Tibial nerve (tissue), 4 donors: ENCODE measurements around the gene C4orf46.
"Not testable (repeated sequence)": the region's sequence is repeated elsewhere in the genome, so short reads cannot be mapped to it uniquely, and the experiment has no call there.

Source experiments
- EP300 ChIP-seq, 2 donors: sonication (generic); formaldehyde crosslinking; IDR thresholded peaks; one replicate each; pipeline ENCODE4 v1.6.1; 2017; ENCODE audit warnings: antibody characterized with exemption in 2 of 2, mild to moderate bottlenecking in 1 of 2
- POLR2A ChIP-seq, 2 donors: fragments of 450-650 bp; IDR thresholded peaks; one replicate each; pipeline ENCODE4 v1.6.1; 2017; ENCODE audit warnings: antibody characterized with exemption in 2 of 2, mild to moderate bottlenecking in 2 of 2, moderate library complexity in 2 of 2
- TF ChIP-seq, protein P1 (sequence below), 5 experiments: fragments of 200-600 bp in 3 of 5; fragments of 450-650 bp in 2 of 5; sonication (generic) in 3 of 5; IDR thresholded peaks; one replicate each; pipeline ENCODE4 v1.5.1; 2016 to 2019; ENCODE audit warnings: antibody characterized with exemption in 5 of 5, mild to moderate bottlenecking in 3 of 5, moderate library complexity in 2 of 5

DNA sequence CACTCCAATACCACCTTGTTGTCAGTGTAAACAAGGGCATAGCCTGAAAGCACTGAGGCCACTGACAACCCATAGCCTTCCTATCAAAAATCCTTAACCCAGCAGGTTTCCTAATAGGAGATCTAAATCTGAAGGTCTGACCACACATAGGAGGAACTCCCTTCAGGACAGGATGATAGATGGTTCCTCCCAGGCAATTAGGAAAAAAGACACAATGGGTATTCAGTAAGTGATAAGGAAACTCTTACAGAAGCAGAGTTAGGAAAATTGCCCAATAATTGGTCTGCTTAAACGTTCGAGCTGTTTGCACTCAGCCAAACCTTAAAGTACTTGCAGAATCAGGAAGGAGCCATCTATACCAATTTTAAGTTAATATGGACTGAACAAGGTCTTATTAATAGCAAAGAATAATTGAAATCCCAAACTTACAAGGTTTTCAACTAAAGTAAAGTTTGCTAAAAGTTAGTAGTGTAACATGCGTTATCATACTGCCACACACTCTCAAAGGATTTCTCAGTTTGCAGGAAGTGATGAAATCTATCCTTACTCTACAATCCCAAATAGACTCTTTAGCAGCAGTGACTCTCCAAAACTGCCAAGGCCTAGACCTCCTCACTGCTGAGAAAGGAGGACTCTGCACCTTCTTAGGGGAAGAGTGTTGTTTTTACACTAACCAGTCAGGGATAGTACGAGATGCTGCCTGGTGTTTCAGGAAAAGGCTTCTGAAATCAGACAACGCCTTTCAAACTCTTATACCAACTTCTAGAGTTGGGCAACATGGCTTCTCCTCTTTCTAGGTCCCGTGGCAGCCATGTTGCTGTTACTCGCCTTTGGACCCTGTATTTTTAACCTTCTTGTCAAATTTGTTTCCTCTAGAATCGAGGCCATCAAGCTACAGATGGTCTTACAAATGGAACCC, 7.7 kb downstream of the C4orf46 start:
- TF ChIP-seq, protein P1, sequence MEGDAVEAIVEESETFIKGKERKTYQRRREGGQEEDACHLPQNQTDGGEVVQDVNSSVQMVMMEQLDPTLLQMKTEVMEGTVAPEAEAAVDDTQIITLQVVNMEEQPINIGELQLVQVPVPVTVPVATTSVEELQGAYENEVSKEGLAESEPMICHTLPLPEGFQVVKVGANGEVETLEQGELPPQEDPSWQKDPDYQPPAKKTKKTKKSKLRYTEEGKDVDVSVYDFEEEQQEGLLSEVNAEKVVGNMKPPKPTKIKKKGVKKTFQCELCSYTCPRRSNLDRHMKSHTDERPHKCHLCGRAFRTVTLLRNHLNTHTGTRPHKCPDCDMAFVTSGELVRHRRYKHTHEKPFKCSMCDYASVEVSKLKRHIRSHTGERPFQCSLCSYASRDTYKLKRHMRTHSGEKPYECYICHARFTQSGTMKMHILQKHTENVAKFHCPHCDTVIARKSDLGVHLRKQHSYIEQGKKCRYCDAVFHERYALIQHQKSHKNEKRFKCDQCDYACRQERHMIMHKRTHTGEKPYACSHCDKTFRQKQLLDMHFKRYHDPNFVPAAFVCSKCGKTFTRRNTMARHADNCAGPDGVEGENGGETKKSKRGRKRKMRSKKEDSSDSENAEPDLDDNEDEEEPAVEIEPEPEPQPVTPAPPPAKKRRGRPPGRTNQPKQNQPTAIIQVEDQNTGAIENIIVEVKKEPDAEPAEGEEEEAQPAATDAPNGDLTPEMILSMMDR (IDR thresholded peaks at IDR 0.05) = not testable (repeated sequence)
- TF ChIP-seq POLR2A, EP300 (IDR thresholded peaks at IDR 0.05): not testable (repeated sequence)
